Trophoblast cell (in vitro differentiated cells and primary cell): ENCODE results near the gene LRRC45.

Source experiments
- DNase-seq, 2 donors: peaks; one replicate each; pipeline ENCODE4 v3.0.0-alpha.2; 2016
- H2AFZ ChIP-seq: 2 replicates; pipeline ENCODE4 v1.6.1; 2013; ENCODE audit warnings: low read length, moderate library complexity, mild to moderate bottlenecking; ENCODE audit not compliant: insufficient read depth, poor library complexity
- H2AK5ac ChIP-seq: 2 replicates; pipeline ENCODE4 v1.6.1; 2013; ENCODE audit warnings: mild to moderate bottlenecking, low read length
- H2BK120ac ChIP-seq: 2 replicates; pipeline ENCODE4 v1.6.1; 2013; ENCODE audit warnings: low read length, mild to moderate bottlenecking, moderate library complexity; ENCODE audit not compliant: insufficient read depth, poor library complexity
- H2BK12ac ChIP-seq: 2 replicates; pipeline ENCODE4 v1.6.1; 2013; ENCODE audit warnings: mild to moderate bottlenecking, low read length, moderate library complexity
- H2BK5ac ChIP-seq: 2 replicates; pipeline ENCODE4 v1.6.1; 2013; ENCODE audit warnings: low read length, low read depth, moderate library complexity, mild to moderate bottlenecking; ENCODE audit not compliant: poor library complexity
- H3K14ac ChIP-seq: 2 replicates; pipeline ENCODE4 v1.6.1; 2013; ENCODE audit warnings: mild to moderate bottlenecking, low read length
- H3K18ac ChIP-seq: 2 replicates; pipeline ENCODE4 v1.6.1; 2013; ENCODE audit warnings: mild to moderate bottlenecking, low read length
- H3K23ac ChIP-seq: 2 replicates; pipeline ENCODE4 v1.6.1; 2013; ENCODE audit warnings: low read length
- H3K27ac ChIP-seq: 2 replicates; pipeline ENCODE4 v1.5.1; 2013; ENCODE audit warnings: low read depth, mild to moderate bottlenecking, inconsistent platforms, low read length, moderate library complexity
- H3K27me3 ChIP-seq: 2 replicates; pipeline ENCODE4 v1.6.1; 2013; ENCODE audit warnings: inconsistent platforms, mild to moderate bottlenecking, low read length, moderate library complexity; ENCODE audit not compliant: insufficient read depth
- H3K36me3 ChIP-seq, 2 experiments: 1 replicate in 1 of 2; 2 replicates in 1 of 2; pipeline ENCODE4 v1.6.1; 2013; ENCODE audit warnings: low read length in 2 of 2, mild to moderate bottlenecking in 2 of 2, moderate library complexity in 1 of 2; ENCODE audit not compliant: insufficient read depth in 2 of 2, control insufficient read depth in 1 of 2
- H3K4ac ChIP-seq: 2 replicates; pipeline ENCODE4 v1.6.1; 2013; ENCODE audit warnings: low read depth, mild to moderate bottlenecking, low read length, moderate library complexity
- H3K4me1 ChIP-seq, 2 experiments: 1 replicate in 1 of 2; 2 replicates in 1 of 2; pipeline ENCODE4 v1.6.1; 2013; ENCODE audit warnings: low read length in 2 of 2, mild to moderate bottlenecking in 2 of 2, moderate library complexity in 1 of 2; ENCODE audit not compliant: insufficient read depth in 2 of 2, control insufficient read depth in 1 of 2
- H3K4me2 ChIP-seq: 2 replicates; pipeline ENCODE4 v1.6.1; 2013; ENCODE audit warnings: inconsistent platforms, mild to moderate bottlenecking, low read length, moderate library complexity
- H3K4me3 ChIP-seq: 2 replicates; pipeline ENCODE4 v1.5.1; 2013; ENCODE audit warnings: mild to moderate bottlenecking, low read depth, low read length, inconsistent platforms
- H3K79me1 ChIP-seq: one replicate; pipeline ENCODE4 v1.6.1; 2013; ENCODE audit warnings: low read length
- H3K79me2 ChIP-seq: 2 replicates; pipeline ENCODE4 v1.6.1; 2013; ENCODE audit warnings: low read length, mild to moderate bottlenecking; ENCODE audit not compliant: control insufficient read depth, insufficient read depth, poor library complexity
- H3K9ac ChIP-seq: 2 replicates; pipeline ENCODE4 v1.6.1; 2013; ENCODE audit warnings: mild to moderate bottlenecking, low read length
- H3K9me3 ChIP-seq: 2 replicates; pipeline ENCODE4 v1.6.1; 2013; ENCODE audit warnings: low read depth, mild to moderate bottlenecking, control low read depth, inconsistent platforms, low read length; ENCODE audit not compliant: insufficient read depth
- H4K12ac ChIP-seq: 2 replicates; pipeline ENCODE4 v1.6.1; 2013; ENCODE audit warnings: low read depth, mild to moderate bottlenecking, low read length, moderate library complexity
- H4K8ac ChIP-seq: 2 replicates; pipeline ENCODE4 v1.6.1; 2013; ENCODE audit warnings: low read depth, mild to moderate bottlenecking, low read length, moderate library complexity
- H4K91ac ChIP-seq: one replicate; pipeline ENCODE4 v1.6.1; 2013; ENCODE audit warnings: low read depth, mild to moderate bottlenecking, low read length, moderate library complexity
- WGBS: extraction: QIAGEN DNeasy Blood & Tissue Kit; methylation state at CpG from one replicate; pipeline ENCODE4 v1.1.7; 2013; ENCODE audit warnings: missing lambda C conversion rate; ENCODE audit not compliant: insufficient read length, insufficient coverage; ENCODE audit errors: extremely low coverage; 5-methylcytosine and 5-hydroxymethylcytosine counted together

Gene LRRC45

GRCh38 chr17:81996757-81997441 lies 26.2 kb upstream of the LRRC45 start:
- Histone ChIP-seq H3K79me1 (peaks cover 7% of the 10 kb centered on the region), H2BK5ac (no peak overlapping the region), H3K9me3 (no peaks in the 10 kb centered on the region), H4K12ac (no peak overlapping the region), H3K9ac (no peak overlapping the region), H3K36me3 (peaks cover 4 to 12% of the 10 kb centered on the region in 2 experiments), H2AFZ (no peak overlapping the region), H2AK5ac (no peak overlapping the region), H3K79me2 (no peaks in the 10 kb centered on the region), H3K4me2 (no peak overlapping the region), H2BK12ac (no peak overlapping the region), H3K4ac (no peak overlapping the region), H4K8ac (no peak overlapping the region), H3K4me3 (no peak overlapping the region), H3K23ac (no peak overlapping the region), H3K14ac (no peak overlapping the region), H3K4me1 (peaks cover 9 to 13% of the 10 kb centered on the region in 2 experiments), H3K18ac (no peak overlapping the region), H3K27ac (no peak overlapping the region), H3K27me3 (no peaks in the 10 kb centered on the region), H4K91ac (no peak overlapping the region), H2BK120ac (no peak overlapping the region)
- WGBS, result no CpG with 5 or more reads among the region's 30 CpGs
- peak in 1 of 2 donors; percentile 58 for DNase-seq

- Histone ChIP-seq H4K8ac (no peak overlapping the region), H4K12ac (no peak overlapping the region), H3K27ac (no peak overlapping the region), H3K4me3 (no peak overlapping the region), H2BK5ac (no peak overlapping the region), H2AFZ (no peak overlapping the region), H3K14ac (no peak overlapping the region), H2BK12ac (no peak overlapping the region), H3K9me3 (no peaks in the 10 kb centered on the region), H3K9ac (no peak overlapping the region), H3K36me3 (peaks cover 4 to 12% of the 10 kb centered on the region in 2 experiments), H3K4me2 (no peak overlapping the region), H4K91ac (no peak overlapping the region), H3K4me1 (peaks cover 5 to 8% of the 10 kb centered on the region in 2 experiments), H3K27me3 (no peaks in the 10 kb centered on the region), H3K18ac (no peak overlapping the region), H2BK120ac (no peak overlapping the region), H3K4ac (no peak overlapping the region), H3K79me1 (peaks cover 7% of the 10 kb centered on the region), H3K79me2 (no peaks in the 10 kb centered on the region), H2AK5ac (no peak overlapping the region), H3K23ac (no peak overlapping the region)
- DNase-seq, result peak in 1 of 2 donors; percentile 19
- WGBS, result no CpG with 5 or more reads among the region's 7 CpGs
Observed at GRCh38 chr17:81998212-81998611, 24.9 kb upstream of the LRRC45 start.

GRCh38 chr17:81998691-81999438 lies 24.2 kb upstream of the LRRC45 start:
- peak overlapping the region; percentile 14 for H3K18ac ChIP-seq
- no CpG with 5 or more reads among the region's 14 CpGs for WGBS
- H3K36me3 ChIP-seq, result peaks cover 4 to 12% of the 10 kb centered on the region in 2 experiments
- H3K9ac ChIP-seq, result no peak overlapping the region
- H2BK12ac ChIP-seq, result peak overlapping the region; percentile 5
- H4K12ac ChIP-seq, result no peak overlapping the region
- H3K27me3 ChIP-seq, result no peaks in the 10 kb centered on the region
- H3K27ac ChIP-seq, result no peak overlapping the region
- DNase-seq, result peak; percentile 99
- peaks cover 9 to 13% of the 10 kb centered on the region in 2 experiments for H3K4me1 ChIP-seq
- no peak overlapping the region for H3K23ac ChIP-seq
- H2AK5ac ChIP-seq, result peak overlapping the region; percentile 16
- H3K4ac ChIP-seq, result no peak overlapping the region
- H2BK5ac ChIP-seq, result no peak overlapping the region
- no peak overlapping the region for H3K14ac ChIP-seq
- H3K79me1 ChIP-seq, result peaks cover 11% of the 10 kb centered on the region
- H4K8ac ChIP-seq, result peak overlapping the region; percentile 3
- H3K4me2 ChIP-seq, result no peak overlapping the region
- H2AFZ ChIP-seq, result no peak overlapping the region
- H3K79me2 ChIP-seq, result no peaks in the 10 kb centered on the region
- peak overlapping the region; percentile 8 for H2BK120ac ChIP-seq
- no peak overlapping the region for H3K4me3 ChIP-seq
- H3K9me3 ChIP-seq, result no peaks in the 10 kb centered on the region
- H4K91ac ChIP-seq, result peak overlapping the region; percentile 20

- no peak overlapping the region for H2AK5ac ChIP-seq
- no peak overlapping the region for H3K4ac ChIP-seq
- H3K4me3 ChIP-seq, result no peak overlapping the region
- H3K27ac ChIP-seq, result no peak overlapping the region
- H3K27me3 ChIP-seq, result no peaks in the 10 kb centered on the region
- peaks cover 5% of the 10 kb centered on the region for H3K79me2 ChIP-seq
- peak; percentile 80 to 86 for DNase-seq
- no peak overlapping the region for H3K18ac ChIP-seq
- H4K12ac ChIP-seq, result no peak overlapping the region
- peaks cover 4 to 5% of the 10 kb centered on the region in 2 experiments for H3K36me3 ChIP-seq
- no peaks in the 10 kb centered on the region for H3K9me3 ChIP-seq
- H4K91ac ChIP-seq, result peak overlapping the region; percentile 63
- no peak overlapping the region for H3K9ac ChIP-seq
- H2BK12ac ChIP-seq, result no peak overlapping the region
- H3K79me1 ChIP-seq, result peaks cover 17% of the 10 kb centered on the region
- H3K14ac ChIP-seq, result no peak overlapping the region
- no CpG with 5 or more reads among the region's 12 CpGs for WGBS
- H3K4me2 ChIP-seq, result no peak overlapping the region
- H3K4me1 ChIP-seq, result peaks cover 15 to 20% of the 10 kb centered on the region in 2 experiments
- H2BK120ac ChIP-seq, result no peak overlapping the region
- H2AFZ ChIP-seq, result no peak overlapping the region
- H4K8ac ChIP-seq, result no peak overlapping the region
- no peak overlapping the region for H2BK5ac ChIP-seq
- no peak overlapping the region for H3K23ac ChIP-seq
Observed at GRCh38 chr17:81999587-81999975, 23.5 kb upstream of the LRRC45 start.
